ENCODE measurements around the gene ADGRB3.

The ADGRB3 gene

DNA sequence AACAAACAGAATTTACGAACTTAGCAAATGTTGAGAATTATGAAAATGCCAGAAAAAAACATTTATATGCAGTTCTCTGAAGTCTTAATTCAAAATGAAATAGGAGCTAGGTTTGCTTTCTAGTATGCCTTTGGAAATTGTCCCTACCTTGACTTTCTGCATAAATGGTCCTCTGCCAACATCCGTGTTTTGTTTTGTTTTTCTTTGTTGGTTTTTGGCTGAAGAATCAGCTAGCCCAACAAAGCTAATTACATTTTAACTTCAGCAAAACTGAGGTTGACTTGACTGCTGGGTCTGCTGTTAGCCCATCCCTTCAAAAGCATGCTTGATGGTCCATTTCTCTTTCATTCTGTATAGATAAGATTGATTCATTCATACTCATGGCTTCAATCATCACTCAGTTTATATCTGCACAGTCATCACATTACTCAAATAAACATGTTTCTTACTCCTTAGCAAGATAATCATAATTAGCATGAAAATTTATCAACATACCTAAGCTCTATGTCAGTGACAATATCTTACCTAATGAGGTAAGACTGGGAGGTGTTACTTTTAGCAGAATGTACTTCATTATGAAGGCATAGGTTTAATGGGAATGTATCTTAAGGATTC, 76.4 kb downstream of the ADGRB3 start:
- Histone ChIP-seq H2AFZ (ENCODE audit: low read length) (no peak overlapping the region), H3K9ac (ENCODE audit: low read length) (no peak overlapping the region), H3K4me1 (ENCODE audit: low read length) (no peaks in the 10 kb centered on the region), H4K20me1 (ENCODE audit: insufficient read depth, low read length) (no peaks in the 10 kb centered on the region), H3K27me3 (replicated peaks; ENCODE audit: insufficient read depth, low read length) (no peaks in the 10 kb centered on the region), H3K9me2 (replicated peaks; ENCODE audit: insufficient read depth, low read length) (no peaks in the 10 kb centered on the region), H3K9me3 (replicated peaks; ENCODE audit: insufficient read depth, low read length) (no peaks in the 10 kb centered on the region), H3K36me3 (replicated peaks; ENCODE audit: insufficient read depth, low read length) (no peaks in the 10 kb centered on the region), H3F3A (ENCODE audit: insufficient read depth, low read length) (no peaks in the 10 kb centered on the region), H3K27ac (ENCODE audit: low read length) (no peak overlapping the region), H3K79me2 (ENCODE audit: low read length) (no peaks in the 10 kb centered on the region), H3K4me2 (ENCODE audit: low read depth, low read length) (no peak overlapping the region), H3K4me3 (ENCODE audit: low read length) (no peak overlapping the region)
- TF ChIP-seq EZH2phosphoT487 (IDR thresholded peaks at IDR 0.05; ENCODE audit: low read length), result no peak
- TF ChIP-seq EZH2 (optimal IDR thresholded peaks at IDR 0.05; ENCODE audit: low read depth, low read length), result no peak
- TF ChIP-seq, protein P1, sequence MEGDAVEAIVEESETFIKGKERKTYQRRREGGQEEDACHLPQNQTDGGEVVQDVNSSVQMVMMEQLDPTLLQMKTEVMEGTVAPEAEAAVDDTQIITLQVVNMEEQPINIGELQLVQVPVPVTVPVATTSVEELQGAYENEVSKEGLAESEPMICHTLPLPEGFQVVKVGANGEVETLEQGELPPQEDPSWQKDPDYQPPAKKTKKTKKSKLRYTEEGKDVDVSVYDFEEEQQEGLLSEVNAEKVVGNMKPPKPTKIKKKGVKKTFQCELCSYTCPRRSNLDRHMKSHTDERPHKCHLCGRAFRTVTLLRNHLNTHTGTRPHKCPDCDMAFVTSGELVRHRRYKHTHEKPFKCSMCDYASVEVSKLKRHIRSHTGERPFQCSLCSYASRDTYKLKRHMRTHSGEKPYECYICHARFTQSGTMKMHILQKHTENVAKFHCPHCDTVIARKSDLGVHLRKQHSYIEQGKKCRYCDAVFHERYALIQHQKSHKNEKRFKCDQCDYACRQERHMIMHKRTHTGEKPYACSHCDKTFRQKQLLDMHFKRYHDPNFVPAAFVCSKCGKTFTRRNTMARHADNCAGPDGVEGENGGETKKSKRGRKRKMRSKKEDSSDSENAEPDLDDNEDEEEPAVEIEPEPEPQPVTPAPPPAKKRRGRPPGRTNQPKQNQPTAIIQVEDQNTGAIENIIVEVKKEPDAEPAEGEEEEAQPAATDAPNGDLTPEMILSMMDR (IDR thresholded peaks at IDR 0.05; ENCODE audit: low read length), result no peak
- no peak for DNase-seq

DNA sequence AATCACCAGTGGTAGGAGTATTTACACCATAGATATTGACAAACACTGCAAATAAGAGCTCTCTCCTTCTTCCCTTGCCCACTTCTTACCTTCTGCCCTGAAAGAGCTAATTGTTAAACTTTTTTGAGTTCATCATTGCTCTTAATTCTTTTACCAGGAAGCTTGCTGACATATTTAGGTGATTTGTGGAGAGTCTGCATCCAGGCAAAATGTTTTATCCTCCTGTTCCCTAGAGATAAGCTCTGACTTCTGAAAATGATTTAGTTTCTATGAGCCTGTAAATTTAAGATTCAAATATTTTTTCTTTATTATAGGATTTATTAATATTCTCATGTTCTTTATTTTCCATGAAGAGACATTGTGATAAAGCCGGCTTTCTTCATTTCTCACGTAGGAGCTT, 81.5 kb downstream of the ADGRB3 start:
- no peaks in the 10 kb centered on the region for H3F3A ChIP-seq (ENCODE audit: insufficient read depth, low read length)
- H3K36me3 ChIP-seq (replicated peaks; ENCODE audit: insufficient read depth, low read length), result no peaks in the 10 kb centered on the region
- no peak overlapping the region for H3K27ac ChIP-seq (ENCODE audit: low read length)
- DNase-seq, result no peak
- no peaks in the 10 kb centered on the region for H3K4me1 ChIP-seq (ENCODE audit: low read length)
- H3K9me2 ChIP-seq (replicated peaks; ENCODE audit: insufficient read depth, low read length), result no peaks in the 10 kb centered on the region
- H3K9me3 ChIP-seq (replicated peaks; ENCODE audit: insufficient read depth, low read length), result no peaks in the 10 kb centered on the region
- H3K79me2 ChIP-seq (ENCODE audit: low read length), result no peaks in the 10 kb centered on the region
- H3K27me3 ChIP-seq (replicated peaks; ENCODE audit: insufficient read depth, low read length), result no peaks in the 10 kb centered on the region
- H2AFZ ChIP-seq (ENCODE audit: low read length), result no peak overlapping the region
- H3K4me3 ChIP-seq (ENCODE audit: low read length), result no peak overlapping the region
- no peak overlapping the region for H3K4me2 ChIP-seq (ENCODE audit: low read depth, low read length)
- no peak overlapping the region for H3K9ac ChIP-seq (ENCODE audit: low read length)
- no peaks in the 10 kb centered on the region for H4K20me1 ChIP-seq (ENCODE audit: insufficient read depth, low read length)
- TF ChIP-seq, protein P1 (IDR thresholded peaks at IDR 0.05; ENCODE audit: low read length), result no peak
- TF ChIP-seq EZH2phosphoT487 (IDR thresholded peaks at IDR 0.05; ENCODE audit: low read length) (no peak), EZH2 (optimal IDR thresholded peaks at IDR 0.05; ENCODE audit: low read depth, low read length) (no peak)

DNA sequence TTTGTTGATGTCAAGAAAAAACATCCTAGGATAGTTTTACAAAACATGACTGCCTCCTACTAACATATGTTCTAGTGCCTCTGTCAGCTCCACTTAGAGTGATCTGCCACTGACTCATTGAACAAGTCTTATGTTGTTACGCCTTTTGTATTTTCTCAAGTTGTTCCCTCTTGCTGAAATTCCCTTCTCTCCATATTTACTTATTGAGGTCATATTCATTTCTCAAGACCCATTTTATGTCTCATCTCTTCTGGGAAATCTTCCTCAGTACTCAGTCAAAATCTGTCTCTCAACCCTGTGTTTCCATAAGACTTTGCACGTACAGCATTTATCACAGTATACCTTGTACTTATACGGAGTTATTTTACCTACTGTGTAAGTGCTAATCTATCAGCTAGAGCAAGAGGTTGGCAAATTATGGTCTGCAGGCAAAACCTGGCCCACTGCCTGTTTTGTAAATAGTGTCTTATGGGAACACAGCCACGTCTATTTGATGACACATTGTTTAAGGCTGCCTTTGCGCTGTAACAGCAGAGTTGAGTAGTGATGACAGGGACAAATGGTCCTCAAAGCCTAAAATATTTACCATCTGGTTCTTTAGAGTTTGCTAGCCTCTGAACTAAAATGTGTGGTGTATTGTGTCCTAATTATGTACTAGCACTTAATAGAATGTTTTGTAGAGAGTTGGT, 83.4 kb downstream of the ADGRB3 start:
- TF ChIP-seq EZH2 (optimal IDR thresholded peaks at IDR 0.05; ENCODE audit: low read depth, low read length) (no peak), EZH2phosphoT487 (IDR thresholded peaks at IDR 0.05; ENCODE audit: low read length) (no peak)
- H3K27ac ChIP-seq (ENCODE audit: low read length), result no peak overlapping the region
- H3K27me3 ChIP-seq (replicated peaks; ENCODE audit: insufficient read depth, low read length), result no peaks in the 10 kb centered on the region

DNA sequence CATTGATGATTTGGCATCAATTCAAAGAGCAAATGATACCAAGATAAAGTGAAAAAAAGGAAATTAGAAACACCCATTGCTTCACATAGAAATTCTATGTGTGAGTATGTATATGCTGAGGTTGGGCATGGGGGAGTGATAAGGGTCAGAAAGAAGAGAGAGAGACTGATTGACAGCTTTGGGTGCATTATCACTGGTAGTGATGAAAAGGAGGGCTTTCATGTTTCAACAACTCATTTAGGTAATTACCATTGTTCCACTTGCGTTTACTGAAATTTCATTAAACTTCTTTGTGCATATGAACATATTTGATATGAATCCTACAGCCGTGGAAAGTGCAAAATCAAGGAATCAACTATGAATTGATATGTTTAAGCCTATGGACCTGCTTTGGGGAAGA, 84.7 kb downstream of the ADGRB3 start:
- Histone ChIP-seq H3K36me3 (replicated peaks; ENCODE audit: insufficient read depth, low read length) (no peaks in the 10 kb centered on the region), H3K9me3 (replicated peaks; ENCODE audit: insufficient read depth, low read length) (no peaks in the 10 kb centered on the region), H3K79me2 (ENCODE audit: low read length) (no peaks in the 10 kb centered on the region), H3K4me1 (ENCODE audit: low read length) (no peaks in the 10 kb centered on the region), H4K20me1 (ENCODE audit: insufficient read depth, low read length) (no peaks in the 10 kb centered on the region), H3K27me3 (replicated peaks; ENCODE audit: insufficient read depth, low read length) (no peaks in the 10 kb centered on the region), H3F3A (ENCODE audit: insufficient read depth, low read length) (no peaks in the 10 kb centered on the region), H3K9me2 (replicated peaks; ENCODE audit: insufficient read depth, low read length) (no peaks in the 10 kb centered on the region), H3K9ac (ENCODE audit: low read length) (no peak overlapping the region), H3K4me3 (ENCODE audit: low read length) (no peak overlapping the region), H3K27ac (ENCODE audit: low read length) (no peak overlapping the region), H2AFZ (ENCODE audit: low read length) (no peak overlapping the region), H3K4me2 (ENCODE audit: low read depth, low read length) (no peak overlapping the region)
- TF ChIP-seq EZH2phosphoT487 (IDR thresholded peaks at IDR 0.05; ENCODE audit: low read length) (no peak), EZH2 (optimal IDR thresholded peaks at IDR 0.05; ENCODE audit: low read depth, low read length) (no peak)
- TF ChIP-seq, protein P1 (IDR thresholded peaks at IDR 0.05; ENCODE audit: low read length), result no peak
- DNase-seq, result no peak

More for the DNA sequence above, 83.4 kb downstream of the ADGRB3 start:
- no peaks in the 10 kb centered on the region for H3K9me2 ChIP-seq (replicated peaks; ENCODE audit: insufficient read depth, low read length)
- no peak overlapping the region for H3K9ac ChIP-seq (ENCODE audit: low read length)
- H4K20me1 ChIP-seq (ENCODE audit: insufficient read depth, low read length), result no peaks in the 10 kb centered on the region
- no peak for DNase-seq
- H3K36me3 ChIP-seq (replicated peaks; ENCODE audit: insufficient read depth, low read length), result no peaks in the 10 kb centered on the region
- H3K9me3 ChIP-seq (replicated peaks; ENCODE audit: insufficient read depth, low read length), result no peaks in the 10 kb centered on the region
- H3K4me1 ChIP-seq (ENCODE audit: low read length), result no peaks in the 10 kb centered on the region
- no peak overlapping the region for H3K4me2 ChIP-seq (ENCODE audit: low read depth, low read length)
- no peaks in the 10 kb centered on the region for H3F3A ChIP-seq (ENCODE audit: insufficient read depth, low read length)
- H2AFZ ChIP-seq (ENCODE audit: low read length), result no peak overlapping the region
- no peak overlapping the region for H3K4me3 ChIP-seq (ENCODE audit: low read length)
- no peaks in the 10 kb centered on the region for H3K79me2 ChIP-seq (ENCODE audit: low read length)
